ENCODE measurements around the gene SLC5A9. TPM values are rescaled to one million over a fixed set of nuclear protein-coding genes. Genes with fewer than 3 reads are reported as not detected.

The SLC5A9 gene
- total RNA-seq (2011; cell fraction: chromatin; rRNA removed; ENCODE audit: low replicate concordance) = not detected in 2 replicates
- total RNA-seq (2011; cell fraction: nucleolus; rRNA removed) = not detected in 2 replicates
- total RNA-seq (2011; cell fraction: nucleoplasm; rRNA removed) = not detected in 2 replicates
- total RNA-seq (2014; rRNA removed) (not detected in 2 replicates), total RNA-seq (2014; rRNA removed; fragmentation: Illumina TruSeq; extraction: Trizol) (not detected in 2 replicates), total RNA-seq (2015; rRNA removed; fragmentation: Illumina TruSeq; extraction: Trizol) (not detected in 2 replicates), total RNA-seq (2021) (not detected in 2 replicates), polyA plus RNA-seq (2011; rRNA removed) (not detected in 2 replicates), polyA plus RNA-seq (2014; fragmentation: Illumina TruSeq; extraction: Trizol) (not detected in 2 replicates), polyA plus RNA-seq (2014; fragmentation: Nextera tagmentation; extraction: Ambion mirVana) (not detected), polyA plus RNA-seq (2014; rRNA removed) (not detected in 2 replicates), polyA minus RNA-seq (2011; rRNA and poly(A)+ RNA removed) (not detected in 2 replicates), Bru-seq, nascent RNA (not detected), BruChase-seq, experiment 1, labeled RNA remaining after a 2-hour chase (not detected), BruChase-seq, experiment 2, labeled RNA remaining after a 6-hour chase (not detected)
- not detected in 2 replicates for polyA plus RNA-seq (2011; cell fraction: cytosol; rRNA removed)
- 0.04 TPM in 1 of 2 replicates, not detected in the other for polyA plus RNA-seq (2011; cell fraction: nucleus; rRNA removed)
- polyA plus RNA-seq (2012) = not detected in 2 replicates
- polyA minus RNA-seq (2011; cell fraction: cytosol; rRNA and poly(A)+ RNA removed) = not detected in 2 replicates
- polyA minus RNA-seq (2011; cell fraction: nucleus; rRNA and poly(A)+ RNA removed) = not detected in 2 replicates
- long read RNA-seq, experiment 1 = 0 reads
- long read RNA-seq, experiment 2 = 0 reads
- long read RNA-seq, experiment 3 = 0 reads

DNA sequence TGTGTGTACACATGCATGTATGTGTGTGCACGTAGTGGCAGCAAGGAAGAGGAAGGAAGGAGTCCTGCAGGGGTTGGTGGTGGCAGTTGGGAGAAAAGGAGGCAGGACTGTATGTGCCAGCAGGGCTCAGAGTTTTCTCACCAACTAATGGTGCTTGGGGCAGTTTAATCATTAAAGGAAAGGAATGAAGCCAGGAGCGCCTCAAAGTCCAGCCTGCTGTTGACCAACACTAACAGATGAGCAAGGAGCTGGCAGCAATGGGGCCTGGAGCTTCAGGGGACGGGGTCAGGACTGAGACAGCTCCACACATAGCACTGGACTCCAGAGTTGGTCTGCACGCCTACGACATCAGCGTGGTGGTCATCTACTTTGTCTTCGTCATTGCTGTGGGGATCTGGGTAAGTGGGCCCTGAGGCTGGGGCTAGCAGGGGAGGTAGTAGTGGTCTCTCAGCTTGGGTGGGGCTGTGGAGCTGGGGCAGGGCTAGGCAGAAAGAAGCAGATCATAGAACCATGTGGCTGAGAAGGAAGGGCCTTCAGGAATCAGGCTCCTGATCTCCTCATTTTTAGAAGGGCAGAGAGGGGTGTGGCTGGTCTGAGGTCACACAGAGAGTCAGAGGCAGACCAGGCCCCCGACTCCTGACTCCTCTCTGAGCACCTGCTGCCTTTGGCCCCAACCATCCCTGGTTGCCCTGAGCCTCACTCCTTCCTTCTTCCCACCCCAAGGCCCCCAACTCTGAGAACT is at the start of gene SLC5A9:
Gene SLC5A9, plus strand, starts transcription at position 216 of the 742 bp plus-strand sequence. Its CDS starts 21 bp downstream, at position 237.
- POLR2A ChIA-PET = no interaction called here
- H3K27me3 ChIP-seq (ENCODE audit: control insufficient read depth in 2 of 2, insufficient read depth in 2 of 2, low read length in 2 of 2) = no peaks in the 10 kb centered on the region
- H3K9me1 ChIP-seq (ENCODE audit: control insufficient read depth, insufficient read depth, low read length) = no peaks in the 10 kb centered on the region
- H3K4me1 ChIP-seq (replicated peaks in 1 of 2; ENCODE audit: control insufficient read depth in 2 of 2, insufficient read depth in 2 of 2, low read length in 2 of 2) = no peaks in the 10 kb centered on the region
- no TSS peak for BruUV-seq (replicated peaks)
- 2% methylated on average over 8 of the region's 8 CpGs for WGBS (ENCODE audit: insufficient coverage, low coverage, missing lambda C conversion rate)
- intact Hi-C loops (cut with micrococcal nuclease) (no loop called here), in situ Hi-C loops (cut with MboI) (loop anchor here (25.0 kb wide), 1 partner anchor 460 kb away; no protein-coding TSS in a partner anchor)
- H3K36me3 ChIP-seq (ENCODE audit: control insufficient read depth, insufficient read depth, low read length) = no peaks in the 10 kb centered on the region
- TF ChIP-seq, protein P1, sequence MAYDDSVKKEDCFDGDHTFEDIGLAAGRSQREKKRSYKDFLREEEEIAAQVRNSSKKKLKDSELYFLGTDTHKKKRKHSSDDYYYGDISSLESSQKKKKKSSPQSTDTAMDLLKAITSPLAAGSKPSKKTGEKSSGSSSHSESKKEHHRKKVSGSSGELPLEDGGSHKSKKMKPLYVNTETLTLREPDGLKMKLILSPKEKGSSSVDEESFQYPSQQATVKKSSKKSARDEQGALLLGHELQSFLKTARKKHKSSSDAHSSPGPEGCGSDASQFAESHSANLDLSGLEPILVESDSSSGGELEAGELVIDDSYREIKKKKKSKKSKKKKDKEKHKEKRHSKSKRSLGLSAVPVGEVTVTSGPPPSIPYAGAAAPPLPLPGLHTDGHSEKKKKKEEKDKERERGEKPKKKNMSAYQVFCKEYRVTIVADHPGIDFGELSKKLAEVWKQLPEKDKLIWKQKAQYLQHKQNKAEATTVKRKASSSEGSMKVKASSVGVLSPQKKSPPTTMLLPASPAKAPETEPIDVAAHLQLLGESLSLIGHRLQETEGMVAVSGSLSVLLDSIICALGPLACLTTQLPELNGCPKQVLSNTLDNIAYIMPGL (CRISPR knock-in tag; IDR thresholded peaks at IDR 0.05) = no peak
- TF ChIP-seq, protein P2, sequence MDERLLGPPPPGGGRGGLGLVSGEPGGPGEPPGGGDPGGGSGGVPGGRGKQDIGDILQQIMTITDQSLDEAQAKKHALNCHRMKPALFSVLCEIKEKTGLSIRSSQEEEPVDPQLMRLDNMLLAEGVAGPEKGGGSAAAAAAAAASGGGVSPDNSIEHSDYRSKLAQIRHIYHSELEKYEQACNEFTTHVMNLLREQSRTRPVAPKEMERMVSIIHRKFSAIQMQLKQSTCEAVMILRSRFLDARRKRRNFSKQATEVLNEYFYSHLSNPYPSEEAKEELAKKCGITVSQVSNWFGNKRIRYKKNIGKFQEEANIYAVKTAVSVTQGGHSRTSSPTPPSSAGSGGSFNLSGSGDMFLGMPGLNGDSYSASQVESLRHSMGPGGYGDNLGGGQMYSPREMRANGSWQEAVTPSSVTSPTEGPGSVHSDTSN (CRISPR knock-in tag; IDR thresholded peaks at IDR 0.05; ENCODE audit: low read depth) = no peak
- TF ChIP-seq, protein P2 (tag; conservative IDR thresholded peaks at IDR 0.05; ENCODE audit: low read depth) = no peak
- TF ChIP-seq FOXM1 (IDR thresholded peaks at IDR 0.05; ENCODE audit: low read depth) (no peak), FOXM1 (CRISPR knock-in tag; IDR thresholded peaks at IDR 0.05; ENCODE audit: low read depth) (no peak), NFE2 (IDR thresholded peaks at IDR 0.05; ENCODE audit: low read depth) (no peak), PML (IDR thresholded peaks at IDR 0.05; ENCODE audit: low read length) (no peak), TEAD2 (tag; IDR thresholded peaks at IDR 0.05) (no peak), ZKSCAN3 (CRISPR knock-in tag; IDR thresholded peaks at IDR 0.05) (no peak), ZNF764 (CRISPR knock-in tag; IDR thresholded peaks at IDR 0.05; ENCODE audit: low read depth) (no peak), RNF2 (IDR thresholded peaks at IDR 0.05) (no peak), SMARCA4 (IDR thresholded peaks at IDR 0.05) (no peak), ZNF589 (CRISPR knock-in tag; IDR thresholded peaks at IDR 0.05; ENCODE audit: low read depth) (no peak)
- DNase-seq (ENCODE audit: extremely low read depth in 1 of 4, low spot score in 3 of 4) = no peak
- no peak within 1 kb of the TSS for H3K4me2 ChIP-seq (ENCODE audit: insufficient read depth, low read length)
- H4K20me1 ChIP-seq (replicated peaks; ENCODE audit: control insufficient read depth, insufficient read depth, low read length) = peaks cover 3% of the 10 kb centered on the region; the same call in 1 of the 2 replicates
- H2AFZ ChIP-seq (ENCODE audit: low read depth, low read length) = no peak within 1 kb of the TSS
- no peak within 1 kb of the TSS for H3K9ac ChIP-seq (ENCODE audit: insufficient read depth in 1 of 2, low read depth in 2 of 2, low read length in 2 of 2)
- no peak for ATAC-seq
- no peaks in the 10 kb centered on the region for H3K9me3 ChIP-seq (replicated peaks; ENCODE audit: control insufficient read depth, insufficient read depth, low read depth, low read length)
- CTCF ChIA-PET (ENCODE audit: low intra/inter-chr PET ratio) = no interaction called here
- no peaks in the 10 kb centered on the region for H3K79me2 ChIP-seq (ENCODE audit: control insufficient read depth, insufficient read depth, low read length)
- no peak within 1 kb of the TSS for H3K27ac ChIP-seq (ENCODE audit: extremely low read depth, low read depth, low read length)
- no peak within 1 kb of the TSS for H3K4me3 ChIP-seq
- FAIRE-seq = no peak
